Stimulated activated CD4-positive, alpha-beta T cell treated with anti-CD3 and anti-CD28 coated beads, Interleukin-4, amount 100 ng/mL, for 1 hour (primary cell): Measurements from ENCODE around the gene SOSTDC1.

Source experiments
- DNase-seq: peaks from one replicate; pipeline ENCODE4 v3.0.0-alpha.2; 2020

SOSTDC1 gene

DNA sequence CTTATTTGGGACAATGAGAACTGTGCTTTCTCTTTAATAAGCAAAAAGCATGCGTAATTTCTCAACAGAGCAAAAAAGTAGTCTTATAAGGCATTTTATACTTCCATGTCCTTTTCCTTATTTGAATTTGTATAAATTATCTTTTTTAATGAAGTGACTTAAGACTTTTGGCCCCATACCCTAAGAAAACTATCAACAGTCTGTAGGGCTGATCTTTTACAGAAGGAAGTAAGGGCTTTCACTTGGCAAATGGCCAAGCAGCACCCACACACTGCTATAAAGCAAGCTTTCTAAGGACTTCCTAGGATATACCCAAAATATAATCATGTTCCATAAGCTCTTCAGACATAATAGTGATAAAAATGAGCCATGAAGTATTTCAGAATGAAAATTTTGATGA is 47.6 kb downstream of the SOSTDC1 start:
- DNase-seq, result no peak

GRCh38 chr7:16416289-16417282 is 49.0 kb downstream of the SOSTDC1 start:
- DNase-seq, result no peak

- no peak for DNase-seq
These were observed 53.0 kb downstream of the SOSTDC1 start for GRCh38 chr7:16412274-16413254.
